ENCODE data around the gene STPG1.

STPG1 gene

DNA sequence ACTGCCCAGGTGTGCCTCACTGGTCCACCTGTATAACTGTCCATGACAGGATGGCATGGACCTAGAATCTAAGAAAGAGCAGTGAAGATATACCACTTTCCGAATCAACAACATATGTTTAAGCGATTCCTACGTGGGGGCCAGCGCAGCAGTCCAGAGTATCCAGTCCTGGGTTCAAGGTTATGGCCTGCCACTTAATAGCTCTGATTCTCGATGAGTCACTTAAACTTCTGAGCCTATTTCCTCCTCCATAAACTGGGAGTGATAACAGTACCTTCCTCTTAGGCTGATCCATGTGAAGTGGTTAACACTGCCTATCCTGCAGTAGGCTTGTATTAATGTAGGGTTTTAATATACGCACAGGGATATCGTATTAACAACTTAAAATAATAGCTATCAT, 2.8 kb downstream of the STPG1 start:
- TF ChIP-seq, protein P1, sequence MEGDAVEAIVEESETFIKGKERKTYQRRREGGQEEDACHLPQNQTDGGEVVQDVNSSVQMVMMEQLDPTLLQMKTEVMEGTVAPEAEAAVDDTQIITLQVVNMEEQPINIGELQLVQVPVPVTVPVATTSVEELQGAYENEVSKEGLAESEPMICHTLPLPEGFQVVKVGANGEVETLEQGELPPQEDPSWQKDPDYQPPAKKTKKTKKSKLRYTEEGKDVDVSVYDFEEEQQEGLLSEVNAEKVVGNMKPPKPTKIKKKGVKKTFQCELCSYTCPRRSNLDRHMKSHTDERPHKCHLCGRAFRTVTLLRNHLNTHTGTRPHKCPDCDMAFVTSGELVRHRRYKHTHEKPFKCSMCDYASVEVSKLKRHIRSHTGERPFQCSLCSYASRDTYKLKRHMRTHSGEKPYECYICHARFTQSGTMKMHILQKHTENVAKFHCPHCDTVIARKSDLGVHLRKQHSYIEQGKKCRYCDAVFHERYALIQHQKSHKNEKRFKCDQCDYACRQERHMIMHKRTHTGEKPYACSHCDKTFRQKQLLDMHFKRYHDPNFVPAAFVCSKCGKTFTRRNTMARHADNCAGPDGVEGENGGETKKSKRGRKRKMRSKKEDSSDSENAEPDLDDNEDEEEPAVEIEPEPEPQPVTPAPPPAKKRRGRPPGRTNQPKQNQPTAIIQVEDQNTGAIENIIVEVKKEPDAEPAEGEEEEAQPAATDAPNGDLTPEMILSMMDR (IDR thresholded peaks at IDR 0.05; ENCODE audit: low read depth, low read length), result no peak
- DNase-seq (ENCODE audit: extremely low read depth, low read depth), result no peak

- DNase-seq (ENCODE audit: extremely low read depth, low read depth), result no peak
These were observed 4.0 kb downstream of the STPG1 start for GRCh38 chr1:24409535-24409934.

DNA sequence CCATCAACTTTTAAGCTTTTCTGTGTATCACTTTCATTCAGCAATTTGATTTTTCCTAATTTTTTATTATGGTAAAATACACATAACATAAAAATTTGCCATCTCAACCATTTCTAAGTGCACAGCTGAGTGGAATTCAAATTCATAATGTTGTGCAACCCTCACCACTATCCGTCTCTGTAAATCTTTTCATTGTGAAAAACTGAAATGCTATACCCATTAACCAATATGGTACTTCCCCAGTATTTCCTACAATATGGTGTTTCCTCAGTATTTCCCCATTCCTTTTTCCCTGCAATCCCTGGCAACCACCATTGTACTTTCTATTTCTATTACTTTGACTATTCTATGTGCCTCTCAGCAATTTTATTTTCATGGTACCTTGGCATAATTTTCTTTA, 6.8 kb downstream of the STPG1 start:
- DNase-seq (ENCODE audit: extremely low read depth, low read depth), result no peak
- TF ChIP-seq, protein P1 (IDR thresholded peaks at IDR 0.05; ENCODE audit: low read depth, low read length), result no peak

More at GRCh38 chr1:24409535-24409934, 4.0 kb downstream of the STPG1 start:
- TF ChIP-seq, protein P1 (IDR thresholded peaks at IDR 0.05; ENCODE audit: low read depth, low read length), result no peak

DNA sequence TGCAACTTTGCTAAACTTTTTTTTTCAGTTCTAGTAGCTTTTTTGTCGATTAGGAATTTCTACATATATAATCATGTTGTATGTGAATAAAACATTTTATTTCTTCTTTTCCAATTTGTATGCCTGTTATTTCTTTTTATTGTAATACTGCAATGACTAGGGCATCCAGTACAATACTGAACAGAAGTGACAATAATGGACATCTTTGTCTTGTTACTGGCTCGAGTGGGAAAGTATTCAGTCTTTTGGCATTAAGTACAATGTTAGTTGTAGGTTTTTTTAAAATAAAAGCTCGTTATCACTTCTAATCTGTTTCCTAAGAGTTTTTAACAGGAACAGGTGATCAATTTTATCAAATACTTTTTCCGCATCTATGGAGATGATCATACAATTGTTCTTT, 9.8 kb downstream of the STPG1 start:
- TF ChIP-seq, protein P1 (IDR thresholded peaks at IDR 0.05; ENCODE audit: low read depth, low read length), result no peak
- no peak for DNase-seq (ENCODE audit: extremely low read depth, low read depth)

GRCh38 chr1:24400065-24400464, 13.5 kb downstream of the STPG1 start:
- TF ChIP-seq, protein P1 (IDR thresholded peaks at IDR 0.05; ENCODE audit: low read depth, low read length), result no peak
- no peak for DNase-seq (ENCODE audit: extremely low read depth, low read depth)

DNA sequence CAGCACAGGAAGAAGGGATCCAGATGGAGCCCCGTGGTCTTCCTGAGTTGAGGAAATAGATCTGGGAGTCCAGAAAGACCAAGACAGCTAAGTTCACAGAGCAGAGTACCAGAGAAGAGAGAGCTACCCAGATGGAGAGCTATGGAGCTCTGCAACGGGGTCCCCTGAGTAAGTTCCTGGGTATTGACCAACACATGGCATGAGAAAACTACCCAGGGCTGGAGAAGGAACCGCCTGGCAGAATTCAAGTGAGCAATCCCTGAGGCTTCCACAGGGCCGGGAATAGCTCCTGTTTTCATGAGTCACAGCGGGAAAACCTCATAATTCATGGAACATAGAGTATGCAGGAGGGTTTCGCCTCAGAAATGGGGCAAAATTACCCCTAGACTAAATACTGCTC, 19.7 kb downstream of the STPG1 start:
- no peak for DNase-seq (ENCODE audit: extremely low read depth, low read depth)
- TF ChIP-seq, protein P1 (IDR thresholded peaks at IDR 0.05; ENCODE audit: low read depth, low read length), result no peak

DNA sequence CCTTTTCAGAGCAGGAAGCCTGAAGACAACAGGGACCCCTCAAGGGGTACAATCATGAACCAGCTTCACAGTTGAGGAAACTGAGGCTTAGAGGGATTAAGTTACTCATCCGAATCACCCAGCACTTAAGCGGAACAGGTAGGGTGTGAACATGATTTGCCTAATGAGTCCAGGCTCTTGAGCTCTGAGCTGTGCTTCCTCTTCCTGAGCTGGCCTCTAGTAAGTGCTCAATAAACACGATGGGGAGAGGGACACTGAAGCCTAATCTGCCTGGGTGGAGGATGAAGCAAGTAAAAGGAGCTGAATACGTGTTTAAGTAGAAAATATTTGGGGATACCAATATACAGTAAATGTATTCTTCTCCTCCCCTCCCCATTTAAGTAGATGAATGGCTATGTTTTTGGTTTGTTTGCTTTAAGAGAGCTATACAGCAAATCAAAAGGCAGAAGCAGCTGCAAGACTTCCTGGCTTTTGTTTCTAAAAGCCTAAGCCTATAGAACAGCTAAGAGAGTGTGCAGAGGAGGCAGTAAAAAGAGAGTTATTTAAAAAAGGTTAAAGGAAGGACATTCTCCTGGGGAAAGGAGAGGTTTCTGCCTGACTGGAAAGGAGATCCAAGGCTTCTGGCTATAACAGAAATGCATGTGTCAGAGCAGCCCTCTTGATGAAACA, 20.5 kb downstream of the STPG1 start:
- DNase-seq (ENCODE audit: extremely low read depth, low read depth), result no peak
- TF ChIP-seq, protein P1 (IDR thresholded peaks at IDR 0.05; ENCODE audit: low read depth, low read length), result no peak
